ENCODE data around the gene PLS1. TPM values are rescaled to one million over a fixed set of nuclear protein-coding genes. Genes with fewer than 3 reads are reported as not detected.

PLS1 gene
- polyA plus RNA-seq, 2 of the 4 experiments (the other 2 are of a cell fraction) = 18.5 to 78.1 TPM

GRCh38 chr3:142578329-142579223 lies 17.6 kb upstream of the PLS1 start, which contains the start of gene ATR:
ATR (minus strand) TSS chr3:142578733; CDS start chr3:142578704, 29 bp downstream.
- FAIRE-seq = no peak
- POLR2A ChIA-PET = interaction anchor here (0.5 to 2.6 kb wide), 10 partner anchors 9 to 1393 kb away, joined by 3 to 20 read pairs (median 3); partner anchors contain the start of genes DIPK2A, PLS1, TRPC1 and U2SURP
- TF ChIP-seq NPAS2 (CRISPR knock-in tag; IDR thresholded peaks at IDR 0.05; ENCODE audit: borderline replicate concordance) = no peak
- no peak for TF ChIP-seq RCOR1 (IDR thresholded peaks at IDR 0.05; ENCODE audit: low read depth, low read length)
- no peak for TF ChIP-seq RARB (CRISPR knock-in tag; IDR thresholded peaks at IDR 0.05)
- no peak for TF ChIP-seq BHLHE40 (IDR thresholded peaks at IDR 0.05; ENCODE audit: low read depth, low read length)
- TF ChIP-seq HMGXB4 (CRISPR knock-in tag; IDR thresholded peaks at IDR 0.05; ENCODE audit: borderline replicate concordance) = peak; percentile 24; the same call in 1 of the 2 replicates
- TF ChIP-seq USF2 (IDR thresholded peaks at IDR 0.05) = no peak; the same call in 1 of the 2 replicates
- peak; percentile 44; the same call in 1 of the 2 replicates for TF ChIP-seq GATA3 (IDR thresholded peaks at IDR 0.05; ENCODE audit: borderline replicate concordance)
- no peak for TF ChIP-seq CHD2 (IDR thresholded peaks at IDR 0.05; ENCODE audit: low read length, partially characterized antibody)
- TF ChIP-seq HEYL (CRISPR knock-in tag; IDR thresholded peaks at IDR 0.05) = no peak
- peak; percentile 63; the same call in 1 of the 2 replicates for TF ChIP-seq TFCP2L1 (CRISPR knock-in tag; IDR thresholded peaks at IDR 0.05)
- no peak for TF ChIP-seq ZSCAN20 (CRISPR knock-in tag; IDR thresholded peaks at IDR 0.05)
- TF ChIP-seq CBX8 (IDR thresholded peaks at IDR 0.05) = no peak
- TF ChIP-seq HOXB13 (CRISPR knock-in tag; IDR thresholded peaks at IDR 0.05; ENCODE audit: low read depth) = no peak
- peak; percentile 41; the same call in 1 of the 2 replicates for TF ChIP-seq MYC (IDR thresholded peaks at IDR 0.05; ENCODE audit: borderline replicate concordance, low read length)
- peak; percentile 75; the same call in 1 of the 2 replicates for TF ChIP-seq PBX3 (IDR thresholded peaks at IDR 0.05)
- TF ChIP-seq NR3C1 (IDR thresholded peaks at IDR 0.05) = no peak
- TF ChIP-seq KDM5A (IDR thresholded peaks at IDR 0.05) = peak; percentile 58; the same call in 1 of the 2 replicates
- TF ChIP-seq MAX (IDR thresholded peaks at IDR 0.05) = peak; percentile 99
- no peak for TF ChIP-seq HOXB5 (CRISPR knock-in tag; IDR thresholded peaks at IDR 0.05)
- TF ChIP-seq TP53 (CRISPR knock-in tag; IDR thresholded peaks at IDR 0.05) = no peak
- TF ChIP-seq E2F6 (IDR thresholded peaks at IDR 0.05; ENCODE audit: borderline replicate concordance, low read depth) = peak; percentile 94
- TF ChIP-seq FOSB (CRISPR knock-in tag; IDR thresholded peaks at IDR 0.05) = no peak
- TF ChIP-seq SREBF2 (IDR thresholded peaks at IDR 0.05) = no peak
- TF ChIP-seq FOXS1 (CRISPR knock-in tag; IDR thresholded peaks at IDR 0.05) = no peak; the same call in 1 of the 2 replicates
- TF ChIP-seq CHD4 (IDR thresholded peaks at IDR 0.05; ENCODE audit: borderline replicate concordance) = no peak
- TF ChIP-seq SMC3 (IDR thresholded peaks at IDR 0.05) = peak; percentile 36; the same call in 2 of the 3 replicates
- TF ChIP-seq HOXA7 (CRISPR knock-in tag; IDR thresholded peaks at IDR 0.05) = no peak
- TF ChIP-seq PHF8 (IDR thresholded peaks at IDR 0.05; ENCODE audit: borderline replicate concordance, low read depth) = peak; percentile 83; the same call in 1 of the 2 replicates
- TF ChIP-seq ESRRA (IDR thresholded peaks at IDR 0.05; ENCODE audit: borderline replicate concordance, low read length) = no peak
- TF ChIP-seq ATOH8 (CRISPR knock-in tag; IDR thresholded peaks at IDR 0.05; ENCODE audit: low read depth) = no peak
- no peak for TF ChIP-seq CBX2 (IDR thresholded peaks at IDR 0.05; ENCODE audit: borderline replicate concordance, low read depth)
- TF ChIP-seq POLR2AphosphoS2 (conservative IDR thresholded peaks at IDR 0.05; ENCODE audit: low read length) = no peak
- TF ChIP-seq POLR2A (IDR thresholded peaks at IDR 0.05; ENCODE audit: low read length) = peak; percentile 81
- TF ChIP-seq ELK1 (IDR thresholded peaks at IDR 0.05; ENCODE audit: low read depth, low read length) = no peak

More at GRCh38 chr3:142578329-142579223, 17.6 kb upstream of the PLS1 start, which contains the start of gene ATR:
- under 1% methylated on average over 29 of the region's 65 CpGs for WGBS (ENCODE audit: missing lambda C conversion rate)
- no peaks in the 10 kb centered on the region for H3K9me3 ChIP-seq
- CTCF ChIA-PET = interaction anchor here (0.9 kb wide), 1 partner anchor 9 kb away, joined by 3 read pairs; no protein-coding TSS in a partner anchor
- ATAC-seq (peak; percentile 98), DNase-seq (ENCODE audit: low read depth in 1 of 2, low spot score in 1 of 2) (peak; percentile 94 to 95)
- peaks cover 20% of the 10 kb centered on the region; the same call in 2 of the 3 replicates for H3K4me1 ChIP-seq
- H3K27ac ChIP-seq = peak within 1 kb of the TSS; percentile 90 to 92
- peak within 1 kb of the TSS; percentile 83 for H3K4me2 ChIP-seq
- peak within 1 kb of the TSS; percentile 92 for H3K4me3 ChIP-seq
